GM21390 (cell line): ENCODE results near the gene DCAF6.
"Not testable (repeated sequence)": the region's sequence is repeated elsewhere in the genome, so short reads cannot be mapped to it uniquely, and the experiment has no call there.

ENCODE experiments used
- ATAC-seq: cut with Tn5 transposase; IDR thresholded peaks from one replicate; pipeline ENCODE4 v1.9.1; 2021; ENCODE audit not compliant: unreplicated experiment

DCAF6 gene

GRCh38 chr1:168009322-168009721 is 72.8 kb downstream of the DCAF6 start:
- no peak for ATAC-seq

GRCh38 chr1:168019407-168019806 is 82.9 kb downstream of the DCAF6 start:
- ATAC-seq: no peak

GRCh38 chr1:168031198-168031597 is 94.7 kb downstream of the DCAF6 start:
- no peak for ATAC-seq

- ATAC-seq: no peak
These were observed 95.1 kb downstream of the DCAF6 start for GRCh38 chr1:168031627-168032026.

GRCh38 chr1:168032029-168032428 is 95.5 kb downstream of the DCAF6 start:
- ATAC-seq: no peak

GRCh38 chr1:168035345-168035744 is 98.9 kb downstream of the DCAF6 start:
- ATAC-seq: no peak

- ATAC-seq: no peak
These were observed 105.9 kb downstream of the DCAF6 start for GRCh38 chr1:168042362-168042761.

- ATAC-seq: no peak
These were observed 108.8 kb downstream of the DCAF6 start for GRCh38 chr1:168045311-168045710.

GRCh38 chr1:168050307-168050706 is 113.8 kb downstream of the DCAF6 start:
- no peak for ATAC-seq

GRCh38 chr1:168050880-168051279 is 114.4 kb downstream of the DCAF6 start:
- no peak for ATAC-seq

GRCh38 chr1:168053681-168054080 is 117.2 kb downstream of the DCAF6 start:
- no peak for ATAC-seq

- no peak for ATAC-seq
These were observed 117.6 kb downstream of the DCAF6 start for GRCh38 chr1:168054117-168054516.

- not testable (repeated sequence) for ATAC-seq
These were observed 119.7 kb downstream of the DCAF6 start for GRCh38 chr1:168056152-168056551.

- ATAC-seq: no peak
These were observed 120.9 kb downstream of the DCAF6 start for GRCh38 chr1:168057355-168057754.

GRCh38 chr1:168057921-168058320 is 121.4 kb downstream of the DCAF6 start:
- ATAC-seq: no peak

- no peak for ATAC-seq
These were observed 127.7 kb downstream of the DCAF6 start for GRCh38 chr1:168064216-168064615.

GRCh38 chr1:168065506-168065905 is 129.0 kb downstream of the DCAF6 start:
- ATAC-seq: no peak

- ATAC-seq: no peak
These were observed 132.9 kb downstream of the DCAF6 start for GRCh38 chr1:168069384-168069783.

GRCh38 chr1:168079761-168080160 is 143.3 kb downstream of the DCAF6 start:
- no peak for ATAC-seq

GRCh38 chr1:168081373-168082007 is 145.0 kb downstream of the DCAF6 start:
- ATAC-seq: no peak

GRCh38 chr1:168082008-168082876 is 145.8 kb downstream of the DCAF6 start:
- peak; percentile 82 for ATAC-seq
